ENCODE results near the gene IFI44.

IFI44 gene

GRCh38 chr1:78667939-78668338, 18.3 kb downstream of the IFI44 start:
- no peak for TF ChIP-seq CTCF (conservative IDR thresholded peaks at IDR 0.05; ENCODE audit: low read depth, low read length)
- H3K4me3 ChIP-seq (ENCODE audit: low read length) = no peak overlapping the region

GRCh38 chr1:78668427-78668826, 18.8 kb downstream of the IFI44 start:
- DNase-seq (ENCODE audit: low read depth) = no peak
- TF ChIP-seq CTCF (conservative IDR thresholded peaks at IDR 0.05; ENCODE audit: low read depth, low read length) = no peak
- H3K4me3 ChIP-seq (ENCODE audit: low read length) = no peak overlapping the region

More at GRCh38 chr1:78667939-78668338, 18.3 kb downstream of the IFI44 start:
- DNase-seq (ENCODE audit: low read depth) = no peak

- TF ChIP-seq CTCF (conservative IDR thresholded peaks at IDR 0.05; ENCODE audit: low read depth, low read length) = no peak
- DNase-seq (ENCODE audit: low read depth) = no peak
- no peak overlapping the region for H3K4me3 ChIP-seq (ENCODE audit: low read length)
These were observed 22.8 kb downstream of the IFI44 start for GRCh38 chr1:78672428-78672827.

GRCh38 chr1:78673120-78673519, 23.5 kb downstream of the IFI44 start:
- DNase-seq (ENCODE audit: low read depth) = no peak
- H3K4me3 ChIP-seq (ENCODE audit: low read length) = no peak overlapping the region
- no peak for TF ChIP-seq CTCF (conservative IDR thresholded peaks at IDR 0.05; ENCODE audit: low read depth, low read length)

GRCh38 chr1:78676347-78676982, 26.8 kb downstream of the IFI44 start:
- peak; percentile 77 for TF ChIP-seq CTCF (conservative IDR thresholded peaks at IDR 0.05; ENCODE audit: low read depth, low read length)
- no peak overlapping the region for H3K4me3 ChIP-seq (ENCODE audit: low read length)
- no peak for DNase-seq (ENCODE audit: low read depth)

GRCh38 chr1:78676993-78677392, 27.4 kb downstream of the IFI44 start:
- no peak for TF ChIP-seq CTCF (conservative IDR thresholded peaks at IDR 0.05; ENCODE audit: low read depth, low read length)
- H3K4me3 ChIP-seq (ENCODE audit: low read length) = no peak overlapping the region
- DNase-seq (ENCODE audit: low read depth) = no peak

GRCh38 chr1:78677788-78678187, 28.2 kb downstream of the IFI44 start:
- TF ChIP-seq CTCF (conservative IDR thresholded peaks at IDR 0.05; ENCODE audit: low read depth, low read length) = no peak
- no peak overlapping the region for H3K4me3 ChIP-seq (ENCODE audit: low read length)
- DNase-seq (ENCODE audit: low read depth) = no peak
